Measurements from ENCODE around the gene ZSWIM5.

DNA sequence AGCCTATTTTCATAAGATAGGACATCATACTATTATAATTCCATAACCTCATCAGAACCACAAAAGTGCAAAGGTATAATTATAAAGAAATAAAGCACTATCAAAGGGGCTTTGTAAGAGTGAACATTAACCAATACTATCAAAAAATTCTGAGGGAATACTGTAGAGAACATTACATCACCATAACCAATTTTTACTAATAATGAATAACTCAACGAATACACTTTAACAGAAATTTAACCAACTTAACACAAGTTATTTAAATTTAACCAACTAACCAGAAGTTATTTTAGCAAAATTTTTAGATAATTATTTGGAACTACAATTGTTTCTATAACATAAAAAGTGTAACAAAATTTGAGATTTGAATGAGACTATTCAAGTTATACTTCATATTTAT, 34.8 kb downstream of the ZSWIM5 start:
- TF ChIP-seq, protein P1, sequence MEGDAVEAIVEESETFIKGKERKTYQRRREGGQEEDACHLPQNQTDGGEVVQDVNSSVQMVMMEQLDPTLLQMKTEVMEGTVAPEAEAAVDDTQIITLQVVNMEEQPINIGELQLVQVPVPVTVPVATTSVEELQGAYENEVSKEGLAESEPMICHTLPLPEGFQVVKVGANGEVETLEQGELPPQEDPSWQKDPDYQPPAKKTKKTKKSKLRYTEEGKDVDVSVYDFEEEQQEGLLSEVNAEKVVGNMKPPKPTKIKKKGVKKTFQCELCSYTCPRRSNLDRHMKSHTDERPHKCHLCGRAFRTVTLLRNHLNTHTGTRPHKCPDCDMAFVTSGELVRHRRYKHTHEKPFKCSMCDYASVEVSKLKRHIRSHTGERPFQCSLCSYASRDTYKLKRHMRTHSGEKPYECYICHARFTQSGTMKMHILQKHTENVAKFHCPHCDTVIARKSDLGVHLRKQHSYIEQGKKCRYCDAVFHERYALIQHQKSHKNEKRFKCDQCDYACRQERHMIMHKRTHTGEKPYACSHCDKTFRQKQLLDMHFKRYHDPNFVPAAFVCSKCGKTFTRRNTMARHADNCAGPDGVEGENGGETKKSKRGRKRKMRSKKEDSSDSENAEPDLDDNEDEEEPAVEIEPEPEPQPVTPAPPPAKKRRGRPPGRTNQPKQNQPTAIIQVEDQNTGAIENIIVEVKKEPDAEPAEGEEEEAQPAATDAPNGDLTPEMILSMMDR (IDR thresholded peaks at IDR 0.05): no peak
- TF ChIP-seq POLR2AphosphoS5 (IDR thresholded peaks at IDR 0.05) (no peak), POLR2A (IDR thresholded peaks at IDR 0.05) (no peak)

All from breast epithelium (tissue), 3 donors.